Natural killer cell (primary cell): ENCODE measurements around the gene RALGPS1. TPM values are rescaled to one million over a fixed set of nuclear protein-coding genes. Genes with fewer than 3 reads are reported as not detected.

ENCODE experiments used
- ATAC-seq, 3 donors: fragments of 150-1000 bp in 2 of 3; fragments of 200-7000 bp in 1 of 3; cut with Tn5 transposase; 1 replicate in 1 of 3; 2 replicates in 2 of 3; pipeline ENCODE4 v1.10.0; 2021; ENCODE audit warnings: mild to moderate bottlenecking in 2 of 3, moderate library complexity in 2 of 3
- DNase-seq, 2 donors: peaks; one replicate each; pipeline versions ENCODE4 v3.0.0 to v3.0.0-alpha.2; 2013 to 2021; ENCODE audit warnings: mixed read lengths in 1 of 2
- H3K27ac ChIP-seq: one replicate; pipeline ENCODE4 v1.5.1; 2013; ENCODE audit warnings: mild to moderate bottlenecking, low read length
- H3K27me3 ChIP-seq: one replicate; pipeline ENCODE4 v1.6.1; 2013; ENCODE audit warnings: low read length; ENCODE audit not compliant: control insufficient read depth, insufficient read depth
- H3K36me3 ChIP-seq: one replicate; pipeline ENCODE4 v1.6.1; 2013; ENCODE audit warnings: low read length; ENCODE audit not compliant: control insufficient read depth, insufficient read depth
- H3K4me1 ChIP-seq: one replicate; pipeline ENCODE4 v1.6.1; 2013; ENCODE audit warnings: low read length; ENCODE audit not compliant: control insufficient read depth, insufficient read depth
- H3K4me3 ChIP-seq: one replicate; pipeline ENCODE4 v1.5.1; 2013; ENCODE audit warnings: low read length
- H3K9me3 ChIP-seq: one replicate; pipeline ENCODE4 v1.6.1; 2013; ENCODE audit warnings: low read length; ENCODE audit not compliant: control insufficient read depth, insufficient read depth
- H3K27ac Mint-ChIP-seq, 2 donors: one replicate each; pipeline ENCODE4 v1.8.0; 2022; ENCODE audit warnings: mild to moderate bottlenecking in 2 of 2, mixed read lengths in 2 of 2, moderate library complexity in 1 of 2
- H3K27me3 Mint-ChIP-seq, 2 donors: one replicate each; pipeline ENCODE4 v1.8.0; 2022; ENCODE audit warnings: low read depth in 2 of 2, mixed read lengths in 2 of 2
- H3K36me3 Mint-ChIP-seq: one replicate; pipeline ENCODE4 v1.8.0; 2022; ENCODE audit warnings: mixed read lengths
- H3K4me1 Mint-ChIP-seq, 2 donors: one replicate each; pipeline ENCODE4 v1.8.0; 2022; ENCODE audit warnings: mixed read lengths in 2 of 2
- H3K4me3 Mint-ChIP-seq: one replicate; pipeline ENCODE4 v1.8.0; 2022; ENCODE audit warnings: mild to moderate bottlenecking, moderate library complexity, mixed read lengths
- H3K9me3 Mint-ChIP-seq, 2 donors: one replicate each; pipeline ENCODE4 v1.8.0; 2022; ENCODE audit warnings: mixed read lengths in 2 of 2
- CTCF ChIP-seq: fragments of 200-600 bp; IDR thresholded peaks from one replicate; pipeline ENCODE4 v1.8.0; 2022; ENCODE audit warnings: antibody characterized with exemption
- WGBS: methylation state at CpG from one replicate; pipeline ENCODE4 v1.1.7; 2013; ENCODE audit warnings: missing lambda C conversion rate; ENCODE audit not compliant: insufficient coverage; 5-methylcytosine and 5-hydroxymethylcytosine counted together
- intact Hi-C: fragments of 100-400 bp; cut with micrococcal nuclease; formaldehyde crosslinking; loops from one replicate; pipeline ENCODE4 v1.14.2; 2022
- total RNA-seq, 4 donors: library from RNA; stranded (reverse); fragments of 120-200 nt in 1 of 4; gene quantifications; one replicate each; pipeline versions ENCODE4 v1.2.3 to v1.2.4, GENCODE V29; 2013 to 2022

The RALGPS1 gene
- total RNA-seq, 3 donors from 2014 or later (not counting 1 experiment from before 2014, with no cell fraction given) = 11.9 to 21.2 (median 13.2) TPM

DNA sequence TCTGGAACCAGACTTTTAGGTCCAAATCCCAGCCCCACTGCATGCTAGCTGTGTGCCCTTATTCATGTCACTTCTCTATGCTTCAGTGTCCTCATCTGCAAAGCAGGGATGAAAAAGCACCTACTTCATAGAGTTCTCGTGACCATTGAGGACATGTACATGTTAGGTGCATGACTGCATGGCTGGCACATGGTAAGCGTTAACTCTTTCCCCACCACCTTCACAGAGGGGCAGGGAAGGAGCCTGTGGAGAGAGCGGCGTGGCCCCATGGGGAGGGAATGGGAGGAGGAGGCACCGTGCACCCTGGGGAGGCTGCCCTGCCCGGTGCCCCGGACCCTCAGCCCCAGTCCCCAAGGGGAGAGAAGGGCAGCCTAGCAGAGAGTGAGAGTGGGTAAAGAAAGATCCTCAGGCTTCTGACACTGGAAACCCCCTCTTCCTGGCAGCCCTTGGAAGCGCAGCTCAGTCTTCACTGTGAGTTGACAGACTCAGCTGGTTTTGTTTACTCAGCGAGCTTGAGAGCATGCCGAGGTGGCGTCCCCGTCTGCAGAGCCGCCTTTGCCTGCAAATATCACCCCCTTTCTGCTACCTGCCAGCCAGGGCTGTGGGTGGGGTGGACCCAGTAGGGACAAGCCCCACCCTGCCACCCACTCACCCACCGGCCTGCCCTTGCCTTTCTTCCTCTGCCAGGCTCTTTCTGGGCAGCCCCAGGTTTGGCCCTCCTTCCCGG is 218.5 kb downstream of the RALGPS1 start:
- DNase-seq (no peak), ATAC-seq (no peak)
- no peak overlapping the region for H3K4me3 ChIP-seq
- H3K9me3 Mint-ChIP-seq = no peaks in the 10 kb centered on the region
- H3K27me3 ChIP-seq = no peaks in the 10 kb centered on the region
- no peaks in the 10 kb centered on the region for H3K27me3 Mint-ChIP-seq
- no peaks in the 10 kb centered on the region for H3K36me3 ChIP-seq
- TF ChIP-seq CTCF = no peak
- H3K4me3 Mint-ChIP-seq = no peak overlapping the region
- no peaks in the 10 kb centered on the region for H3K4me1 ChIP-seq
- no peak overlapping the region for H3K27ac ChIP-seq
- H3K9me3 ChIP-seq = no peaks in the 10 kb centered on the region
- no peaks in the 10 kb centered on the region for H3K36me3 Mint-ChIP-seq
- 95% methylated on average over 14 of the region's 15 CpGs for WGBS
- H3K4me1 Mint-ChIP-seq = no peaks in the 10 kb centered on the region
- H3K27ac Mint-ChIP-seq = no peak overlapping the region
- intact Hi-C loops = no loop called here

- no peak overlapping the region for H3K4me3 Mint-ChIP-seq
- 84% methylated on average over 13 of the region's 13 CpGs for WGBS
- H3K4me1 ChIP-seq = no peaks in the 10 kb centered on the region
- H3K27me3 ChIP-seq = no peaks in the 10 kb centered on the region
- H3K36me3 ChIP-seq = no peaks in the 10 kb centered on the region
- no peaks in the 10 kb centered on the region for H3K27me3 Mint-ChIP-seq
- TF ChIP-seq CTCF = no peak
- no peaks in the 10 kb centered on the region for H3K4me1 Mint-ChIP-seq
- no peaks in the 10 kb centered on the region for H3K36me3 Mint-ChIP-seq
- H3K9me3 Mint-ChIP-seq = no peaks in the 10 kb centered on the region
- H3K27ac Mint-ChIP-seq = no peak overlapping the region
- intact Hi-C loops = no loop called here
- DNase-seq (no peak), ATAC-seq (no peak)
- no peak overlapping the region for H3K4me3 ChIP-seq
- H3K9me3 ChIP-seq = no peaks in the 10 kb centered on the region
- H3K27ac ChIP-seq = no peak overlapping the region
Observed at GRCh38 chr9:127133739-127134167, 219.2 kb downstream of the RALGPS1 start.

GRCh38 chr9:127135056-127135745 is 220.6 kb downstream of the RALGPS1 start:
- Histone ChIP-seq H3K4me3 (no peak overlapping the region), H3K36me3 (no peaks in the 10 kb centered on the region), H3K4me1 (no peaks in the 10 kb centered on the region), H3K27ac (no peak overlapping the region), H3K27me3 (no peaks in the 10 kb centered on the region), H3K9me3 (no peaks in the 10 kb centered on the region)
- intact Hi-C loops = no loop called here
- ATAC-seq (no peak), DNase-seq (no peak)
- H3K27me3 Mint-ChIP-seq = no peaks in the 10 kb centered on the region
- no peak overlapping the region for H3K27ac Mint-ChIP-seq
- no peak for TF ChIP-seq CTCF
- WGBS = 93% methylated on average over 3 of the region's 4 CpGs
- H3K4me3 Mint-ChIP-seq = no peak overlapping the region
- H3K4me1 Mint-ChIP-seq = no peaks in the 10 kb centered on the region
- no peaks in the 10 kb centered on the region for H3K36me3 Mint-ChIP-seq
- no peaks in the 10 kb centered on the region for H3K9me3 Mint-ChIP-seq
